ENCODE data around the gene FNTB. TPM values are rescaled to one million over a fixed set of nuclear protein-coding genes. Genes with fewer than 3 reads are reported as not detected.

The FNTB gene
- total RNA-seq, 1 experiment from 2014 or later = 35.3 TPM

DNA sequence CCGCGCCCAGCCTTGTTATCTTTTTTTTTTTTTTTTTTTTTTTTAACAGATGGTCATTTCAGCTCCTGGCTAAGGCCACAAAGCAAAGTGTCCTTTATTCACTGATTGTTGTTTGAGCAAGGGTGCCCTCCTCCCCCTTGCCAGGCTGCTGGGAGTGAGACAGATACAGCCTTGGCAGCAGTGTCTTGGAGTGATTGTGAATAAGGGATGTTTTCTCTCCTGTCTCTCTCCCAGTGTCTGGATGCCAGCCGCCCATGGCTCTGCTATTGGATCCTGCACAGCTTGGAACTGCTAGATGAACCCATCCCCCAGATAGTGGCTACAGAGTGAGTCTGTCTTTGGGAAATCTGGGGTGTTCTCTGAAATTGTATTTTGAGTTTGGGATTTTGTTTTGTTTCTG lies 28.7 kb downstream of the FNTB start:
- Histone ChIP-seq H3K27ac (no peak overlapping the region), H3K4me3 (no peak overlapping the region), H2AFZ (no peak overlapping the region), H3K36me3 (ENCODE audit: low read depth) (no peaks in the 10 kb centered on the region; the same call in 1 of the 2 replicates), H4K20me1 (ENCODE audit: insufficient read depth) (no peaks in the 10 kb centered on the region), H3K79me2 (ENCODE audit: low read depth) (no peaks in the 10 kb centered on the region), H3K9me2 (ENCODE audit: insufficient read depth) (no peaks in the 10 kb centered on the region), H3K27me3 (ENCODE audit: insufficient read depth, low read depth) (no peaks in the 10 kb centered on the region), H3K4me1 (replicated peaks; ENCODE audit: insufficient read depth) (peaks cover 5% of the 10 kb centered on the region; the same call in 1 of the 2 replicates), H3F3A (ENCODE audit: insufficient read depth, low read depth) (peaks cover 5% of the 10 kb centered on the region; the same call in 1 of the 2 replicates), H3K9me3 (ENCODE audit: insufficient read depth, low read depth) (no peaks in the 10 kb centered on the region), H3K4me2 (no peak overlapping the region)
- DNase-seq = no peak
- intact Hi-C loops (cut with micrococcal nuclease; ENCODE audit: unreplicated experiment) = no loop called here
- BruUV-seq (replicated peaks) = no TSS peak
- ChIA-PET POLR2A (ENCODE audit: unreplicated experiment) (no interaction called here), CTCF (no interaction called here)
- TF ChIP-seq, protein P1, sequence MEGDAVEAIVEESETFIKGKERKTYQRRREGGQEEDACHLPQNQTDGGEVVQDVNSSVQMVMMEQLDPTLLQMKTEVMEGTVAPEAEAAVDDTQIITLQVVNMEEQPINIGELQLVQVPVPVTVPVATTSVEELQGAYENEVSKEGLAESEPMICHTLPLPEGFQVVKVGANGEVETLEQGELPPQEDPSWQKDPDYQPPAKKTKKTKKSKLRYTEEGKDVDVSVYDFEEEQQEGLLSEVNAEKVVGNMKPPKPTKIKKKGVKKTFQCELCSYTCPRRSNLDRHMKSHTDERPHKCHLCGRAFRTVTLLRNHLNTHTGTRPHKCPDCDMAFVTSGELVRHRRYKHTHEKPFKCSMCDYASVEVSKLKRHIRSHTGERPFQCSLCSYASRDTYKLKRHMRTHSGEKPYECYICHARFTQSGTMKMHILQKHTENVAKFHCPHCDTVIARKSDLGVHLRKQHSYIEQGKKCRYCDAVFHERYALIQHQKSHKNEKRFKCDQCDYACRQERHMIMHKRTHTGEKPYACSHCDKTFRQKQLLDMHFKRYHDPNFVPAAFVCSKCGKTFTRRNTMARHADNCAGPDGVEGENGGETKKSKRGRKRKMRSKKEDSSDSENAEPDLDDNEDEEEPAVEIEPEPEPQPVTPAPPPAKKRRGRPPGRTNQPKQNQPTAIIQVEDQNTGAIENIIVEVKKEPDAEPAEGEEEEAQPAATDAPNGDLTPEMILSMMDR (conservative IDR thresholded peaks at IDR 0.05) = no peak

DNA sequence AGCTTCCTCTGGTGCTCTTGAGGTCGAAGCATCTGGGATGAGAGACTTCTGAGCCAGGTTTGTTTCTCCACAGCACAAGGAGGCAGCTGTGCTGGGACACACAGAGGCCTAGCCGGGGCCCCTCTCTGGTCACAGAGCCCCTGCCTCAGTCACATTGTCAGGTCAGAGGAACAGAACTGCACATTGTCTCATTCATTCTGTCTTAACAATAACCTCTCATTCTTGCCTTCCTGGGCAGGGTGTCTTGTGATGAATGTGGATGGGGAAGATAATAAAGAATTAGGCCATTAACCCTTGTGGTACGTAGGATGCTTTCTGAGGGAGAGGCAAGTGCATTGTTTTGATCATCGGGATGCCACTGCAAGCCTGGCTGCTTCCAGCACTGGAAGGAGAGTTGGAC lies 29.8 kb downstream of the FNTB start:
- no peak for DNase-seq
- intact Hi-C loops (cut with micrococcal nuclease; ENCODE audit: unreplicated experiment) = no loop called here
- Histone ChIP-seq H3K79me2 (ENCODE audit: low read depth) (no peaks in the 10 kb centered on the region), H3K9me3 (ENCODE audit: insufficient read depth, low read depth) (no peaks in the 10 kb centered on the region), H2AFZ (no peak overlapping the region), H3K36me3 (ENCODE audit: low read depth) (peaks cover 2% of the 10 kb centered on the region; the same call in 1 of the 2 replicates), H3K27ac (no peak overlapping the region), H3K4me3 (no peak overlapping the region), H3K27me3 (ENCODE audit: insufficient read depth, low read depth) (no peaks in the 10 kb centered on the region), H3K4me2 (no peak overlapping the region), H3K4me1 (replicated peaks; ENCODE audit: insufficient read depth) (peaks cover 5% of the 10 kb centered on the region; the same call in 1 of the 2 replicates), H4K20me1 (ENCODE audit: insufficient read depth) (no peaks in the 10 kb centered on the region), H3F3A (ENCODE audit: insufficient read depth, low read depth) (peaks cover 10% of the 10 kb centered on the region; the same call in 1 of the 2 replicates), H3K9me2 (ENCODE audit: insufficient read depth) (no peaks in the 10 kb centered on the region)
- ChIA-PET POLR2A (ENCODE audit: unreplicated experiment) (no interaction called here), CTCF (no interaction called here)
- TF ChIP-seq, protein P1 (conservative IDR thresholded peaks at IDR 0.05) = no peak
- no peak for TF ChIP-seq EZH2 (IDR thresholded peaks at IDR 0.05; ENCODE audit: low read depth)
- BruUV-seq (replicated peaks) = no TSS peak

DNA sequence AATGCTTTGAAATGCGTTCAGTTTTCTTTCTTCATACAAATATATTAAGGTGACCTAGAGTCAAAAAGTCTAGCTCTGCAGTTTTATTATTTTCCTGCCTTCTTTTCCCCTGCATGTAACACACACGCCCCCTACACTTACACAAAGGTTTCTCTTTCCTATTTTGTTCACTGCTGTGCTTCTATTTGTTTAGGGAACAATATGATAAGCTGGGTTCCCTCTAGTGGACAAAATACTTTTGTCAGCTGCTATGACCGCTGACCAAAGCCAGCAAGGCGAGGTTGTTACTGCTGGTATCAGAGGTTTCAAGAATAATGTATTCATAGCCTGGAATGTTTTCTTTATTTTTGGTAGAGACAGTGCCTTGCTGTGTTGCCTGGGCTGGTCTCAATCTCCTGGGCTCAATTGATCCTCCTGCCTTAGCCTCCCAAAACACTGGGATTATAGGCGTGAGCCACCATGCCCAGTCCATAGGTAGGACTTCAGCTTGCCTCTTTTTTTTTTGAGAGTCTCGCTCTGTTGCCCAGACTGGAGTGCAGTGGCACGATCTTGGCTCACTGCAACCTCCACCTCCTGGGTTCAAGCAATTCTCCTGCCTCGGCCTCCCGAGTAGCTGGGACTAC lies 33.4 kb downstream of the FNTB start:
- H3K4me3 ChIP-seq = no peak overlapping the region
- peaks cover 5% of the 10 kb centered on the region; the same call in 1 of the 2 replicates for H3K4me1 ChIP-seq (replicated peaks; ENCODE audit: insufficient read depth)
- peak overlapping the region; percentile 30; the same call in 1 of the 2 replicates for H3K27ac ChIP-seq
- no peaks in the 10 kb centered on the region for H3K79me2 ChIP-seq (ENCODE audit: low read depth)
- H3K9me3 ChIP-seq (ENCODE audit: insufficient read depth, low read depth) = no peaks in the 10 kb centered on the region
- intact Hi-C loops (cut with micrococcal nuclease; ENCODE audit: unreplicated experiment) = loop anchor here (1.0 to 2.0 kb wide), 2 partner anchors 34 to 219 kb away; partner anchors contain the start of gene FNTB
- H4K20me1 ChIP-seq (ENCODE audit: insufficient read depth) = no peaks in the 10 kb centered on the region
- no peak overlapping the region for H3K4me2 ChIP-seq
- no peak for TF ChIP-seq EZH2 (IDR thresholded peaks at IDR 0.05; ENCODE audit: low read depth)
- TF ChIP-seq, protein P1 (conservative IDR thresholded peaks at IDR 0.05) = peak; percentile 88
- no peak overlapping the region for H2AFZ ChIP-seq
- H3F3A ChIP-seq (ENCODE audit: insufficient read depth, low read depth) = peaks cover 10% of the 10 kb centered on the region; the same call in 1 of the 2 replicates
- CTCF ChIA-PET = interaction anchor here (0.5 to 2.3 kb wide), 21 partner anchors 9 to 564 kb away, joined by 3 to 38 read pairs (median 6); partner anchors contain the start of gene FNTB
- peak; percentile 47 to 83 for DNase-seq
- H3K27me3 ChIP-seq (ENCODE audit: insufficient read depth, low read depth) = no peaks in the 10 kb centered on the region
- H3K9me2 ChIP-seq (ENCODE audit: insufficient read depth) = no peaks in the 10 kb centered on the region
- POLR2A ChIA-PET (ENCODE audit: unreplicated experiment) = interaction anchor here (0.5 to 0.7 kb wide), 4 partner anchors 13 to 370 kb away, joined by 3 to 15 read pairs (median 4); no protein-coding TSS in a partner anchor
- 0 out of 2 replicates have a peak, but pooled peaks cover 2% of the 10 kb centered on the region for H3K36me3 ChIP-seq (ENCODE audit: low read depth)
- no TSS peak for BruUV-seq (replicated peaks)

Data from PC-9 (cell line).